Embryonic facial prominence (tissue), 1 donor: Measurements from ENCODE around the gene CCDC73.
A peak's percentile ranks its signal among the peaks of the same experiment; 100 is the strongest.

Experiments used
- DNase-seq: peaks from one replicate; pipeline ENCODE4 v3.0.0-alpha.2; 2016; ENCODE audit errors: extremely low spot score

CCDC73 gene

GRCh38 chr11:32586576-32587190, 207.8 kb downstream of the CCDC73 start:
- DNase-seq, result no peak

GRCh38 chr11:32584921-32585320, 209.5 kb downstream of the CCDC73 start:
- DNase-seq, result no peak

GRCh38 chr11:32583459-32584271, 210.8 kb downstream of the CCDC73 start, which contains the start of gene EIF3M:
EIF3M (plus strand) TSS chr11:32583831; CDS start chr11:32583888, 57 bp downstream.
- DNase-seq, result peak; percentile 91

- no peak for DNase-seq
Measured at GRCh38 chr11:32581556-32581955, 212.9 kb downstream of the CCDC73 start.

GRCh38 chr11:32580967-32581366, 213.5 kb downstream of the CCDC73 start:
- no peak for DNase-seq

GRCh38 chr11:32576456-32576855, 218.0 kb downstream of the CCDC73 start:
- no peak for DNase-seq

- DNase-seq, result no peak
Measured at GRCh38 chr11:32575070-32575469, 219.4 kb downstream of the CCDC73 start.

GRCh38 chr11:32574421-32574820, 220.0 kb downstream of the CCDC73 start:
- DNase-seq, result no peak

GRCh38 chr11:32573228-32573627, 221.2 kb downstream of the CCDC73 start:
- no peak for DNase-seq

- no peak for DNase-seq
Measured at GRCh38 chr11:32571039-32571438, 223.4 kb downstream of the CCDC73 start.

- no peak for DNase-seq
Measured at GRCh38 chr11:32569313-32569881, 225.1 kb downstream of the CCDC73 start.

- no peak for DNase-seq
Measured at GRCh38 chr11:32567154-32567553, 227.3 kb downstream of the CCDC73 start.

GRCh38 chr11:32566517-32566916, 227.9 kb downstream of the CCDC73 start:
- no peak for DNase-seq

- no peak for DNase-seq
Measured at GRCh38 chr11:32563600-32563959, 230.9 kb downstream of the CCDC73 start.

- DNase-seq, result no peak
Measured at GRCh38 chr11:32562839-32563599, 231.4 kb downstream of the CCDC73 start.

- DNase-seq, result no peak
Measured at GRCh38 chr11:32561835-32562234, 232.6 kb downstream of the CCDC73 start.

GRCh38 chr11:32555895-32556294, 238.6 kb downstream of the CCDC73 start:
- DNase-seq, result no peak

GRCh38 chr11:32555091-32555490, 239.4 kb downstream of the CCDC73 start:
- no peak for DNase-seq
